Naive thymus-derived CD4-positive, alpha-beta T cell (primary cell): Measurements from ENCODE around the gene GAL3ST3. TPM values are rescaled to one million over a fixed set of nuclear protein-coding genes. Genes with fewer than 3 reads are reported as not detected.

Source experiments
- ATAC-seq: fragments of 150-1000 bp; cut with Tn5 transposase; 2 replicates; pipeline ENCODE4 v1.10.0; 2021; ENCODE audit warnings: mild to moderate bottlenecking, moderate library complexity
- CTCF ChIA-PET: fragments of 350-600 bp; sonication (Branson Sonifier 250); formaldehyde crosslinking; loops from one replicate; lab custom pipeline; 2021; ENCODE audit warnings: antibody characterized with exemption; lab: Charles Lee
- POLR2A ChIA-PET: fragments of 350-600 bp; sonication (Branson Sonifier 250); formaldehyde crosslinking; loops from one replicate; lab custom pipeline; 2021; ENCODE audit warnings: antibody characterized with exemption, inconsistent platforms; lab: Charles Lee
- DNase-seq, 9 donors: peaks; one replicate each; pipeline versions ENCODE4 v3.0.0 to v3.0.0-alpha.2; 2020 to 2022; ENCODE audit warnings: mixed read lengths in 1 of 9
- H3K27ac ChIP-seq: one replicate; pipeline ENCODE4 v1.7.0; 2013; ENCODE audit warnings: mild to moderate bottlenecking, low read depth, low read length, moderate library complexity
- H3K27me3 ChIP-seq, 2 donors: one replicate each; pipeline ENCODE4 v1.7.0; 2013; ENCODE audit warnings: low read length in 2 of 2, mild to moderate bottlenecking in 2 of 2, moderate library complexity in 2 of 2; ENCODE audit not compliant: control insufficient read depth in 2 of 2, insufficient read depth in 2 of 2
- H3K36me3 ChIP-seq, 3 experiments: 1 replicate in 2 of 3; 2 replicates in 1 of 3; pipeline ENCODE4 v1.7.0; 2013; ENCODE audit warnings: low read length in 3 of 3, mild to moderate bottlenecking in 3 of 3, moderate library complexity in 1 of 3; ENCODE audit not compliant: insufficient read depth in 3 of 3, control insufficient read depth in 2 of 3
- H3K4me1 ChIP-seq, 2 donors: one replicate each; pipeline ENCODE4 v1.7.0; 2013; ENCODE audit warnings: low read length in 2 of 2, mild to moderate bottlenecking in 2 of 2, moderate library complexity in 1 of 2; ENCODE audit not compliant: control insufficient read depth in 2 of 2, insufficient read depth in 2 of 2
- H3K4me3 ChIP-seq: 2 replicates; pipeline ENCODE4 v1.7.0; 2013; ENCODE audit warnings: mild to moderate bottlenecking, low read length
- H3K9me3 ChIP-seq, 3 experiments: 1 replicate in 2 of 3; 2 replicates in 1 of 3; pipeline ENCODE4 v1.7.0; 2013; ENCODE audit warnings: low read length in 3 of 3; ENCODE audit not compliant: control insufficient read depth in 2 of 3
- H3K27ac Mint-ChIP-seq, 9 donors: one replicate each; pipeline ENCODE4 v1.8.0; 2020 to 2022; ENCODE audit warnings: mixed read lengths in 9 of 9, mild to moderate bottlenecking in 8 of 9, moderate library complexity in 5 of 9, inconsistent platforms in 2 of 9
- H3K27me3 Mint-ChIP-seq, 5 donors: one replicate each; pipeline ENCODE4 v1.8.0; 2021 to 2022; ENCODE audit warnings: mixed read lengths in 5 of 5, mild to moderate bottlenecking in 1 of 5
- H3K36me3 Mint-ChIP-seq, 5 donors: one replicate each; pipeline ENCODE4 v1.8.0; 2020 to 2022; ENCODE audit warnings: mixed read lengths in 5 of 5, mild to moderate bottlenecking in 3 of 5, inconsistent platforms in 1 of 5
- H3K4me1 Mint-ChIP-seq, 7 donors: one replicate each; pipeline ENCODE4 v1.8.0; 2020 to 2022; ENCODE audit warnings: mixed read lengths in 7 of 7, mild to moderate bottlenecking in 3 of 7, inconsistent platforms in 1 of 7
- H3K4me3 Mint-ChIP-seq, 10 donors: one replicate each; pipeline ENCODE4 v1.8.0; 2020 to 2022; ENCODE audit warnings: mild to moderate bottlenecking in 10 of 10, mixed read lengths in 10 of 10, moderate library complexity in 6 of 10, inconsistent platforms in 2 of 10
- H3K9me3 Mint-ChIP-seq, 11 donors: one replicate each; pipeline ENCODE4 v1.8.0; 2020 to 2022; ENCODE audit warnings: mixed read lengths in 11 of 11, mild to moderate bottlenecking in 4 of 11, inconsistent platforms in 1 of 11, moderate library complexity in 1 of 11
- intact Hi-C, 2 donors: fragments of 100-400 bp; cut with micrococcal nuclease; formaldehyde crosslinking; loops; one replicate each; pipeline ENCODE4 v1.15.1; 2023
- polyA plus RNA-seq, 2 donors: library from polyadenylated mRNA; unstranded; fragments of 300-500 nt; fragmentation: Illumina TruSeq; gene quantifications; one replicate each; pipeline ENCODE4 v1.2.3, GENCODE V29; 2021
- total RNA-seq, 6 experiments: library from RNA in 5 of 6; stranded (reverse) in 5 of 6; gene quantifications; 1 replicate in 5 of 6; 2 replicates in 1 of 6; pipeline ENCODE4 v1.2.3 and lab custom pipeline; 2021 to 2026

Gene GAL3ST3
- total and polyA plus RNA-seq, 7 experiments from 2014 or later: not detected

DNA sequence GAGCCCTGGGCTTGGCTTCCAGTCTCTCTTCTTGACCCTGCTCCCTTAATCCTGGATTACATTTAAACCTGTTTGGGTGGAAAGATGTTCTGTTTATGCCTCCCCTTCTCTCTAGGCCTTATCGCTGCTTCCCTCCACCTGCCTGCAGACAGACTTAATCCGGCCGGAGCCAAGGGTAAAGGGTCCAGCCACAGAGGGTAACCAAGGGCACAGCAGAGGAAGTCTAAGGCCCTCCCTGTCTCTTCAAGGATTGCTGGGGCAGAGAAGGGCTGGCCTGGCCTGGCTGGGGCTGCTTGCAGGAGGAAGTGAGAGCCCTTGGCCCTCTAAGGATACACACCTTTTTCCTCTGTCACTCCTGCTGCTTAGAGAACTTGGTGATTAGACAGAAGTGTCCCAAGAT is 2.1 kb downstream of the GAL3ST3 start:
- peaks cover 6 to 14% of the 10 kb centered on the region in 2 donors for H3K4me1 ChIP-seq
- no peaks in the 10 kb centered on the region for H3K36me3 ChIP-seq
- CTCF ChIA-PET: interaction anchor here (1.0 to 4.2 kb wide), 3 partner anchors 25 to 88 kb away, joined by 3 to 30 read pairs (median 3); no protein-coding TSS in a partner anchor
- Mint-ChIP-seq H3K27ac (no peak overlapping the region), H3K36me3 (no peaks in the 10 kb centered on the region), H3K27me3 (peaks cover 0 to 13% (median 0%) of the 10 kb centered on the region in 5 donors), H3K9me3 (no peaks in the 10 kb centered on the region), H3K4me1 (peaks cover 14 to 33% (median 24%) of the 10 kb centered on the region in 7 donors), H3K4me3 (no peak overlapping the region)
- H3K27ac ChIP-seq: no peak overlapping the region
- POLR2A ChIA-PET: interaction anchor here (1.7 kb wide), 1 partner anchor 87 kb away, joined by 4 read pairs; no protein-coding TSS in a partner anchor
- no peaks in the 10 kb centered on the region for H3K27me3 ChIP-seq
- ATAC-seq (no peak), DNase-seq (no peak)
- intact Hi-C loops: no loop called here
- no peaks in the 10 kb centered on the region for H3K9me3 ChIP-seq
- H3K4me3 ChIP-seq: no peak overlapping the region

DNA sequence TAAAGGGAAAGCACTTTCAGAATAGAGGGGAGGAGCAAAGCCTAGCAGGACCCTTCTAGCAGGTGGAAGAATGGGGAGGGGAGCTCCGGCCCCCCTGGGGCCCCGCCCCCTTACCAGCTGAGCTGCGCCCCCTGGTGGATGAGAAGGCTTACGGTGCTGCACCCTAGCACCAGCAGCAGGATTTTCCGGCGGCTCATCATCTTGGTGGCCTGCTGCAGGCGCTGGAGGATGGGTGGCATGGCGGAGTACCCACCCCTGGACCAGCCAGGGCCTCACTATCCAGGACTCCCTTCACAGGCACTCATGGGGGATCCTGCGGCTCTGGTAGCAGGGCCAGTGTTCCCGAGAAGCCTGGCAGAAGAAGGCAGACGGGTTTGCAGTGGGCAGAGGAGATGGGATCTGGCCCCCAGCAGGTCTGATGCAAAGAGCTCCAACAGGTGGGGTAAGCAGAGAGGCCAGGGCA is 3.8 kb downstream of the GAL3ST3 start:
- ATAC-seq (peak; percentile 98), DNase-seq (peak; percentile 70 to 89 (median 81))
- no peaks in the 10 kb centered on the region for H3K36me3 Mint-ChIP-seq
- no peaks in the 10 kb centered on the region for H3K9me3 Mint-ChIP-seq
- Histone ChIP-seq H3K4me1 (peaks cover 0 to 9% of the 10 kb centered on the region in 2 donors), H3K4me3 (no peak overlapping the region), H3K27ac (no peak overlapping the region), H3K36me3 (no peaks in the 10 kb centered on the region), H3K9me3 (no peaks in the 10 kb centered on the region), H3K27me3 (no peaks in the 10 kb centered on the region)
- peaks cover 0 to 19% (median 0%) of the 10 kb centered on the region in 5 donors for H3K27me3 Mint-ChIP-seq
- H3K27ac Mint-ChIP-seq: peak overlapping the region in 2 of 9 donors; percentile 17 to 34
- ChIA-PET CTCF (interaction anchor here (0.6 to 4.2 kb wide), 16 partner anchors 9 to 394 kb away, joined by 3 to 30 read pairs (median 4); partner anchors contain the start of gene CCDC85B), POLR2A (interaction anchor here (0.8 to 1.3 kb wide), 3 partner anchors 73 to 333 kb away, joined by 3 read pairs; partner anchors contain the start of gene KAT5)
- peak overlapping the region in 3 of 10 donors; percentile 12 to 29 (median 17) for H3K4me3 Mint-ChIP-seq
- peaks cover 4 to 23% (median 15%) of the 10 kb centered on the region in 7 donors for H3K4me1 Mint-ChIP-seq
- intact Hi-C loops: loop anchor here (1.0 to 2.0 kb wide), 5 partner anchors 24 to 334 kb away; partner anchors contain the start of genes BANF1 (in 1 of the 2) and EIF1AD (in 1 of the 2)

DNA sequence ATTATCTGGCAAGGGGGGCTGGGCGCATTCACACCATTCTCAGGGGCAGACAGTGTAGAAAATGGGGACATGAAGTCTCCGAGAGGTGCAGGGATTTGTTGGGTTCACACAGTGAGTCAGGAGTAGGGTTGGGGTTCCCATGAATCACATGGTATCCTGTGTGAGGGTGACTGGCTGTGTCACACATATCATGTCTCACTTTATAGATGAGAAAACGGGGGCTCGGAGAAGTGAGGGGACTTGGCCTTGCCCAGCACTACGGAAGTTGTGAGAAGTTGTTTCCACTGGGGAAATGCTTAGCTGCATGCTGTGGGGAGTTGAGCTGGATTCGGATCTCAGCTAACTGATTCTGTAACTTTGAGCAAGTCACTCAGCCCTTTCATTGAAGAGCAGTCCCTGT is 4.2 kb downstream of the GAL3ST3 start:
- H3K36me3 ChIP-seq: no peaks in the 10 kb centered on the region
- no peak for DNase-seq
- H3K27me3 Mint-ChIP-seq: peaks cover 0 to 23% (median 0%) of the 10 kb centered on the region in 5 donors
- POLR2A ChIA-PET: interaction anchor here (0.8 to 1.3 kb wide), 3 partner anchors 74 to 333 kb away, joined by 3 read pairs; partner anchors contain the start of gene KAT5
- H3K4me1 Mint-ChIP-seq: peaks cover 4 to 23% (median 15%) of the 10 kb centered on the region in 7 donors
- H3K4me1 ChIP-seq: peaks cover 0 to 9% of the 10 kb centered on the region in 2 donors
- intact Hi-C loops: loop anchor here (1.0 to 2.0 kb wide), 5 partner anchors 24 to 333 kb away; partner anchors contain the start of genes BANF1 (in 1 of the 2) and EIF1AD (in 1 of the 2)
- no peaks in the 10 kb centered on the region for H3K36me3 Mint-ChIP-seq
- peak overlapping the region in 3 of 10 donors; percentile 8 to 17 (median 12) for H3K4me3 Mint-ChIP-seq
- peak; percentile 36 for ATAC-seq
- H3K9me3 ChIP-seq: no peaks in the 10 kb centered on the region
- H3K27me3 ChIP-seq: no peaks in the 10 kb centered on the region
- H3K27ac Mint-ChIP-seq: peak overlapping the region in 4 of 9 donors; percentile 3 to 34 (median 20)
- H3K27ac ChIP-seq: no peak overlapping the region
- no peak overlapping the region for H3K4me3 ChIP-seq
- CTCF ChIA-PET: interaction anchor here (0.7 to 4.2 kb wide), 12 partner anchors 9 to 393 kb away, joined by 3 to 30 read pairs (median 5); partner anchors contain the start of gene CCDC85B
- no peaks in the 10 kb centered on the region for H3K9me3 Mint-ChIP-seq

DNA sequence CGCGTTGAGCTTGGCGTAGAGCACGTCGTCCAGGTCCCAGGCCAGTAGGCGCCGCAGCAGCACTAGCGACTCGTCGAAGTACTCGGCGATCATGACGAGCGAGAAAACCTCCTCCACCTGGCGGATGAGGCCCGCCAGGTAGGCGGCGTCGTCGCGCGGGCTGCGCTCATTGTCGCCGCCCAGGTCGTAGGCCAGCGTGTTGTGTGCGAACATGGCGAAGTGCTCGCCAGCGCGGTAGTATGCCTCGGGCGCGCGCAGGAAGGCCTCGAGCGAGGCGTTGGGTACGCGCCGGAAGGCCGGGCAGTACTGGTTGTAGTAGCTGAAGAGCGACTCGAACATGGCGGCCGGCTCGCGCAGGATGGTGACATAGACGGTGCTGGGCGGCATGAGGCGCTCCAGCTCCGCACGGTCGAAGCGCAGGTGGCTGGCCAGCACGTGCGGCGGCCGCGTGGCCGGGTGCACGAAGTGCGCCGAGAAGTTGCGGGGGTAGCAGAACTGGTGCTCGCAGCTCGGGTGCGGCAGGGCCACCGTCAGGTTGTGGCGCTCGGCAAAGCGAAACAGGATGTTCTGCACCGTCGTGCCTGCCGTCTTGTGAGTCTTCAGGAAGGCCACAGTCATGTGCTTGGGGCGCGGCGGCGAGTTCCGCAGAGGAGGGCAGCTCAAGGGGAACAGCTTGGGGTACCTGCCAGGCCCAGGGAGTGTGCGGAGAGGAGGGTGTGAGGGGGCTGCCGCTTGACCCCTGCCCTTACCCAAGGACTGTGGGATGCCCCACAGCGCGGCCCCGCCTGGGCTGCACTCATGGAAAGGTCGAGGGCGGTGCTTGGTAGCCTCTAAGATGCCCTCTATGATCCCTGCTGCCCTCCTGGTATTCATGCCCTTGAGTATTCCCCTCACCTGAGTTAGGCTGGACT is 5.7 kb downstream of the GAL3ST3 start:
- Mint-ChIP-seq H3K4me1 (peaks cover 4 to 17% (median 9%) of the 10 kb centered on the region in 7 donors), H3K27ac (no peak overlapping the region), H3K27me3 (peaks cover 0 to 24% (median 0%) of the 10 kb centered on the region in 5 donors), H3K9me3 (no peaks in the 10 kb centered on the region), H3K4me3 (no peak overlapping the region), H3K36me3 (no peaks in the 10 kb centered on the region)
- ATAC-seq (no peak), DNase-seq (no peak)
- intact Hi-C loops: no loop called here
- ChIA-PET POLR2A (no interaction called here), CTCF (interaction anchor here (1.1 to 4.2 kb wide), 3 partner anchors 9 to 91 kb away, joined by 3 to 30 read pairs (median 20); partner anchors contain the start of gene SF3B2)
- H3K27me3 ChIP-seq: no peaks in the 10 kb centered on the region
- H3K4me1 ChIP-seq: peaks cover 0 to 5% of the 10 kb centered on the region in 2 donors
- H3K9me3 ChIP-seq: no peaks in the 10 kb centered on the region
- H3K36me3 ChIP-seq: no peaks in the 10 kb centered on the region
- H3K27ac ChIP-seq: no peak overlapping the region
- H3K4me3 ChIP-seq: no peak overlapping the region

DNA sequence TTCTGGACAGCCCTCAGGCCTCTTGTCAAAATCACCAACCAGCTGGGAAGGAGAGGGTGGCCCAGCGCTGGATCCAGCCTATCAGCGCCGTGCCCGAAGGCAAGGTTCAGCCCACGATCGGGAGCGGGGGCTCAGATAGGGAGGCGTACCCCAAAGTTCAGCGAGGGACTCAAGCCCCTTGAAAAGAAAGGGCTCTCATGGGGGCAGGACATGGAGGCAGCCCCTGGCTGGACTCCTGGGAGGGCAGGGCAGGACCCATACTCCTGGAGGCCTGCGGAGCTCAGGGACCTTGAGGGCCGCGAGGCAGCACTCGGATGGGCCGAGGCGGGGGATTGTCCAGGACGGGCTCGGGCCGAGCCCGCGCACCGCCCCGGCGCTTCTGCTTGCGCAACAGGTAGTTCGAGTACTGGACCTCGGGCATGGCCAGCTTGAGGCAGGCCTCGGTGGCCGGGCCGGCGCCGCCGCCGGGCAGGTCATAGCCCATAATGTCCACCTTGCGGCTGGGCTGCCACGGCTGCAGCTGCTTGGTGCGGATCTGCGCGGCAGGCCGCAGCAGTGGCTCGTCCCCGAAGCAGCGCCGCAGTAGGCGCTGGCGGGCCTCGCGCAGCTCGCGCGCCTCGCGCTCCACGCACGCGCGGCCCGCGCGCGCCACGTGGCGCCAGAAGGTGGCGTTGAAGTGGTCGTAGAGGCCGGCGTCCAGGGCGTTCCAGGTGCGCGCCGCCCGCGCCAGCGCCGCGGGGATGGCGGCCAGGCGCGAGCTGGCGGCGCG is 6.5 kb downstream of the GAL3ST3 start:
- no peak overlapping the region for H3K27ac Mint-ChIP-seq
- ATAC-seq (no peak), DNase-seq (no peak)
- H3K4me1 ChIP-seq: peaks cover 0 to 5% of the 10 kb centered on the region in 2 donors
- intact Hi-C loops: no loop called here
- H3K27me3 ChIP-seq: no peaks in the 10 kb centered on the region
- no peaks in the 10 kb centered on the region for H3K36me3 ChIP-seq
- H3K27ac ChIP-seq: no peak overlapping the region
- ChIA-PET POLR2A (interaction anchor here (0.9 kb wide), 1 partner anchor 20 kb away, joined by 3 read pairs; no protein-coding TSS in a partner anchor), CTCF (interaction anchor here (1.7 to 1.8 kb wide), 2 partner anchors 25 to 27 kb away, joined by 4 read pairs; no protein-coding TSS in a partner anchor)
- no peak overlapping the region for H3K4me3 Mint-ChIP-seq
- H3K4me3 ChIP-seq: no peak overlapping the region
- H3K27me3 Mint-ChIP-seq: peaks cover 0 to 20% (median 0%) of the 10 kb centered on the region in 5 donors
- H3K4me1 Mint-ChIP-seq: peaks cover 4 to 17% (median 9%) of the 10 kb centered on the region in 7 donors
- no peaks in the 10 kb centered on the region for H3K9me3 Mint-ChIP-seq
- H3K36me3 Mint-ChIP-seq: no peaks in the 10 kb centered on the region
- H3K9me3 ChIP-seq: no peaks in the 10 kb centered on the region
